ENCODE measurements around the gene PLBD2.

DNA sequence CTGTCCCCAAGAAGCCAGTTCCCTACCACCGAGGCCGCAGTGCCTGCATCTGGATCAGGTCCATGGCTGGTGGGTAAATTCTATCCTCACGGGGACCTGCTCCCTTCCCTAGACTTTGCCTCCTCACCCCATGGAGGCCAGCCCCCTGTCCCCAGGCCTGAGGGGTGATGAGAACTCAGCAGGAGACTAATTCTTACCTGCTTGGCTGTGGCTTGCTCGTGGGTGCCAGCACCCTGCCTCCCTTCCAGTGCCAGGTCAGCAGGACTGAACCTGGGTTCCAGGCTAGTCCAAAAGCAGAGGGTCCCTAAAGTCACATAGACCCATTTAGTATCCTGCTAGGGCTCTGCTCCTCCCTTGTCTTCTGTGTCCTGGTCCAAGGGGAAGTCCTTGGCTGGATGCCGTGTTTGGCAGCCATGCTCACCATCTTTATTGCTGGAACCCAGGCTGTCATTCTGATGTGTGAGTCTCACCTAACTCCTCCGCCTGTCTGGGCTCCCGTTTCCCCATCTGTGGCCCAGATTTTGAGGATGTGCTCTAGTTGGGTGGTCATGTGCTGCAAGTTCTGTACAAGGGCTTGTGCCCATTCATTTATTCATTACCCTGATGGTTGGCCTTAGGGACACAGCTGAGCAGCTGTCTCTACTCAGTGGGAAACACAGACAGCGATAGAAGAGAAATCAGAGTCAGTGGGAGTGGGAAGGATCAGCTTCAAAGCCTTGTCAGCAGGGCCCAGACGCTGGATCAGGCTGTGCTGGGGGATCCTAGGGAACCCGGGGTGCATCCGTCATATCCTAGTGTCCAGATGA is 949 bp downstream of the PLBD2 start:
- TF ChIP-seq, protein P1, sequence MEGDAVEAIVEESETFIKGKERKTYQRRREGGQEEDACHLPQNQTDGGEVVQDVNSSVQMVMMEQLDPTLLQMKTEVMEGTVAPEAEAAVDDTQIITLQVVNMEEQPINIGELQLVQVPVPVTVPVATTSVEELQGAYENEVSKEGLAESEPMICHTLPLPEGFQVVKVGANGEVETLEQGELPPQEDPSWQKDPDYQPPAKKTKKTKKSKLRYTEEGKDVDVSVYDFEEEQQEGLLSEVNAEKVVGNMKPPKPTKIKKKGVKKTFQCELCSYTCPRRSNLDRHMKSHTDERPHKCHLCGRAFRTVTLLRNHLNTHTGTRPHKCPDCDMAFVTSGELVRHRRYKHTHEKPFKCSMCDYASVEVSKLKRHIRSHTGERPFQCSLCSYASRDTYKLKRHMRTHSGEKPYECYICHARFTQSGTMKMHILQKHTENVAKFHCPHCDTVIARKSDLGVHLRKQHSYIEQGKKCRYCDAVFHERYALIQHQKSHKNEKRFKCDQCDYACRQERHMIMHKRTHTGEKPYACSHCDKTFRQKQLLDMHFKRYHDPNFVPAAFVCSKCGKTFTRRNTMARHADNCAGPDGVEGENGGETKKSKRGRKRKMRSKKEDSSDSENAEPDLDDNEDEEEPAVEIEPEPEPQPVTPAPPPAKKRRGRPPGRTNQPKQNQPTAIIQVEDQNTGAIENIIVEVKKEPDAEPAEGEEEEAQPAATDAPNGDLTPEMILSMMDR (IDR thresholded peaks at IDR 0.05; ENCODE audit: insufficient read depth, low read depth, low read length): no peak
- no peak for TF ChIP-seq EZH2 (IDR thresholded peaks at IDR 0.05; ENCODE audit: insufficient read depth, low read length)

Measured in astrocyte (in vitro differentiated cells and primary cell).